HG02840 (cell line): Measurements from ENCODE around the gene KCNQ5.

Experiments used
- ATAC-seq: cut with Tn5 transposase; IDR thresholded peaks from one replicate; pipeline ENCODE4 v1.9.1; 2021; ENCODE audit warnings: mild to moderate bottlenecking, moderate library complexity, moderate number of reproducible peaks; ENCODE audit not compliant: unreplicated experiment, low FRiP score

The KCNQ5 gene

DNA sequence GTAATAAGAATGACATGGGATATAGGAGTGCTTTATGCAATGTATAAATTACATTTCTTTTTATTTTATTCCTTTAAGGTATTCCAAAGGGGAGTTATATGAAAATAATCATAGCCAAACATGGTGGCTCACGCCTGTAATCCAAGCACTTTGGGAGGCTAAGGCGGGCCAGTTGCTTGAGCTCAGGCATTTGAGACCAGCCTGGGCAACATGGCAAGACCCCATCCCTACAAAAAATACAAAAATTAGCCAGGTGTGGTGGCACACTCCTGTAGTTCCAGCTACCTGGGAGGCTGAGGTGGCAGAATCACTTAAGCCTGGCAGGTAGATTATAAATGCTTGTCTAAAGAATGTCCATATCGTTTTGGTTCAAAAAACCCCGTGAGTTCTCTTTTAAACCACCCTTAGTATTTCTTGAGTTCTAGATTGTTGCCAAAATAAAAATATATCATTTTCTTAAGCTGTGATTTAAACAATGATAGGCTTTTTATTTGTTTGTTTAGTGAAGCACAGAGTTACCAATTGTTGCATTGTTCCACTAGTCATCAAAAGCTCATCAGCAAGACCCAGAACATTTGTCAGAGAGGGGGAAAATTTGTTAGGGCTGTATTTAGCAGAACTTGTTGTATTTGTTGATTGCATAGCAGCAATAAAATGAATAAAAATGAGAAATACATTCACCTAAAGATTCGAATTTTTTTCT lies 457.2 kb downstream of the KCNQ5 start:
- no peak for ATAC-seq

DNA sequence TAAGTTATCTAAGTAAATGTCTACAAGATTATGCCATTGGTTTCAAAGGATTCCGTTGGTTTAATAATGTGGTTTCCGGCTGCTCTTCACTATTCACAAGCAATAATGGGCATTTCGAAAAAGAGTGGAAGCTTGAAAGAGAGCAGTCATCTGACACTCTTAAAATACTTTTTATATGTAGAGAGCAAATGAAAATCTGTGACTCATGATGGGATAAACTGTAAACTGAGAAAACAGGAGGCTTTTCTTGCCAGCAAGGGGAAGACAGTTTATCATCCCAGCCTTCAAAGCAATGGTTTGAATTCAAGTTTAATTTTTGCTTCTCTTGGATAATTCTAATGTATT lies 457.7 kb downstream of the KCNQ5 start:
- ATAC-seq, result no peak

DNA sequence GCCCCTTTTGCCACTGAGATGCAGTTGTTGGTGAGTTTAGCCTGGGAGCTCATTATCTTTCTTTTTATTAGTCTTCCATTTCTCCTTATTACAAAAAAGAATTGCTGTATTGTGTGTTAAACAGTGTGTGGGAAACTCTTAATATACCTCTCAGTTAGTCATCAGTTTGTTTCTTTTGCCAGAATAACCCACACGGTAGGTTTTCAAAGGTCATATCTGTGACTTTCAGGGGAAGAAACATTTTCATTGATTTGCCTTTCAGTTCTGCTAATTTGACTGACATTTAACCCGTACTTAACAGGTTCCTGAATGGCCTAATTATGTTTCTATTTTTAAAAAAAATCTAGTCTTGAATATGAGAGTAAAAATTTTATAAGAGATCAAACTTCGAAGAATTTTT lies 458.1 kb downstream of the KCNQ5 start:
- no peak for ATAC-seq

DNA sequence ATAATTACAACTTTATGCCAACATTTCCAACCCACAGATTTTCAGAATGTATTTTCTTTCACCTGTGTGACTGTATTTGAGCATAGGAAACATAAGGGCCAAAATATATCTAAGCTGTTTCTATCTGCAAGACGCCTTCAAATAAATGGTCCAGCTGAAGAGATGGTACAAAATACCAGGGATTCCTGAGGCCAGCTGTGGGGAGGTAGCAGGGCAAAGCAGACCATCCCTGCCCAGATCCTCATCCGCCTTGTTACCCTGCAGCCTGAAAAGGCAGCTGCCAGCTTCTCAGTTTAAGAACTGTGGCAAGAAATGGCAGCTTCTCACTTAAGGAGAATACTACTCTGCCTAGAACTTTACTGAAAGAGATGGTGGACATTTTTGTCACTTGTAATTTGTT lies 460.1 kb downstream of the KCNQ5 start:
- no peak for ATAC-seq

DNA sequence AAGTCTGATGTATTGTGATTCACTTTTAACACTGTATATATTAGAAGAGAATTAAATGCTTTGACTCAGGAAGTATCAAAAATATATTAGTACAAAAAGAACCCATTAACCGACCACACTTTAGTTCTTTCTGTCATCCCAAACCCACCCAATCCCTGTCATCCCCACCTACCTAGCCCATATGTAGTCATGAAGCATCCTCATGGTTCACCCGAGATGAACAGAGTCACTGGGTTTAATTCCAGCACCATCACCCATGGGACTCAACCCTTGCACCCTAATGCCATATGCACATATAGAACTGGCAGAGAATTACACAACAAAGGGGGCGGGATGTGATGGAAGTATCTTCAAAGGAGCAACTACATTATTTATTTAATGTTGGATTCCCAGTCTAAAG lies 462.0 kb downstream of the KCNQ5 start:
- ATAC-seq, result no peak

DNA sequence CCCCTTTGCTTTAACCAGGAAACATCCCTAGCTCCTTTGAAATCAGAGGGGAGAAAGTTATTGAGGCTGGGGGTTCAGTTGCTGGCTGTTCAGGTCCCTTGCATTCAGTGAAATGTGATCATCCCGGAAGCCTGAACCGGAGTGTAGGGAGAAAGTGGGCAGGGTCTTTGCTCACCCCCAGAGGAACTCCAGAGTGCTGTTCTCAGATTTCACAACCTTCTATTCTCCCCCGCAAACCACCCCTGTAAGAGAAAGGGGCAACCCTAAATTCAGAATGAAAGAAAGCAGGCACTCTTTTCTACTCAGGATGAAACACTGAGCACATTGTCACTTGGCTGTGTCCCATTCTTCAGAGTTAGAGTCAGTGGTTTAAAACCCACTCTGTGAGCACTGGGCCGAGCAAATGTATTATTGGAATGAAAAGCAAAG lies 463.6 kb downstream of the KCNQ5 start:
- peak; percentile 58 for ATAC-seq

DNA sequence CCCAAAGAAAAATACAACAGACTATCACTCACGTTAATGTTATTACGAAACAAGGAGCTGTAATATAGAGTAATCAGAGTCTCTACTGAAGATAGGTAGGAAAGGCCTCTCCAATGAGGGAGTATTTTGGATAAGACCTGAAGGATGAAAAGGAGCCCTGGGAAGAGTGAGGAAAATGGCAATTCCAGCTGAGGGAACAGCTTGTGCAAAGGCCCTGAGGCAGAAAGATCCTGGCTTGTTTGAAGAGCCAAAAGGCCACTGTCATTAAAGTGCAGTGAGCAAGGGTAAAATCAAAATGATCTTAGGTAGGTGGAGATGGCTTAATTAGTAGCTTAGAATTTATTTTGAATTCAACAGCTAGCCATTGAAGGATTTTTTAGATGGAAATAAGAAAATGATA lies 464.9 kb downstream of the KCNQ5 start:
- ATAC-seq, result no peak

DNA sequence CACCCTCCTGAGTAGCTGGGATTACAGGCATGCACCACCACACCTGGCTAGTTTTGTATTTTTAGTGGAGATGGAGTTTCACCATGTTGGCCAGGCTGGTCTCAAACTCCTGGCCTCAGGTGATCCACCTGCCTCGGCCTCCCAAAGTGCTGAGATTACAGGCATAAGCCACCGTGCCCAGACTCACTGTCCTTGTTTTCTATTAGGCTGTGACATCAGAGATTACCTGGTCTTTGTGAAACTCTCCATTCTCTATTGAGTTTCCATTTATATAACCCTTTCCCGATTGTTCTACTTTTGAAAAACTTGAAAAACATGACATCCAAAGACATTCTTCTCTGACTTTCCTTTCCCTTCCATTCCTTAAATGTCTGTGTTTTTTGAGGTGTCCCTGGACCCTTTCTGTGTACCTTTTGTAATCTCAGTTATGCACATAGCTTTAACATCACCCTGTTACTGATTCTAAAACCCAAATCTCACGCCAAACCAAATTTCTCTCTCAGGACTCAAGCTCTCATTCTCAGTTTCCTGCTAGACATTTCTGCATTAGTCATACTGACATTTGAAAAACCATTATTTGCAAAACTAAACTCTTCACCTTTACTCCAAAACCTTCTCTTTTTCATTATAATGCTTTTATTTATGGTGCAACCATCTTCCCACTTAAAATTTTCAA lies 466.4 kb downstream of the KCNQ5 start:
- ATAC-seq, result peak; percentile 66

DNA sequence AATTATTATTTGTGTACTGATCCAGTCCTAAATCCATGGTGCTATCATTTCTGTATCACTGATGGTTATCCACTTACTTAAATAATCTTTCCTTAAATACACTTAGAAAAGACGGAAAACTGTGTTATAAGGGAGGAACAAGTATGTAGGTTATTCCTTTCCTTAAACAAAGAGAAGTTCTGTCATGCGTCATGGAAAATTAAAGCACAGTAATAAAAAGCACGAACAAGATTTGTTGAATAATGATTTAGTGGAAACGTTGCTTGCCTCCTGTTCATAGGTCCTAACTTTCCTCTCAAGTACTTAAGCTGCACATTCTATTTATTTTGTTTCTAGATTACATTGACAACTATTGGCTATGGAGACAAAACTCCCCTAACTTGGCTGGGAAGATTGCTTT lies 483.1 kb downstream of the KCNQ5 start:
- no peak for ATAC-seq

DNA sequence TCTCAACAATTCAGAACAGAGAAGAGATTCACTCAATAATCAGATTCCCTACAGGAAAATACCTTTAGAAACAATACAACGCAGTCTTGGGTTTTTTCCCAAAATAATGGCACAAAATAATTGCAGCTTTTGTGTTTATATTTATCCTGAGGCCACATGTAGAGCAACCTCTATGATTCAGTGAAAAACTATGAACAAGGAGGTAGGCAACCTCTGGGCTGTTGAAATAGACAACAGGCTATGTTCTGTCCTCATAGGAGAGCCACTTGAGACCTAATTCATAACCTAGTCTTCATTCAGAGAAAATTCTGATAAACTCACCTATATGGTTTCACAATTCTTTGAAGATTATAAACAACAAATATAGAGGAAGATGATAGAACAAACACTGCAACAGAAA lies 485.2 kb downstream of the KCNQ5 start:
- ATAC-seq, result no peak

DNA sequence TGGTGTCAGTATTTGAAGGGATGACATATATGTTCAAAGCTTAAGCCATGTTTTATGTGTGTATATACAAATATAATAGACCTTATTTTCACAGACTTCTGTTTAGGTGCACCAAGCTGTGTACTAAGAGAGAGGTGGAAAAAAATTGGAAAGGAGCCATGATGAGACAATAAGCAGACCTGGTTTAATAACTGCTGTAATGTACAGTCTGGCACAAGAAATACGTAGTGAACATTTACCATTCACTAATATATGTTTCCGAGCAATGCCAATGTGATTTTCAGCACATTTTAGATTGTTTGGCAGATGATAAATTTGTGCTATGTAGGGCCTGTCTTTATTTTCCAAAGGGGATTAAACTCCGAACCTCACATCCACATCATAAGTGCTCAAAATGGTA lies 487.1 kb downstream of the KCNQ5 start:
- no peak for ATAC-seq

DNA sequence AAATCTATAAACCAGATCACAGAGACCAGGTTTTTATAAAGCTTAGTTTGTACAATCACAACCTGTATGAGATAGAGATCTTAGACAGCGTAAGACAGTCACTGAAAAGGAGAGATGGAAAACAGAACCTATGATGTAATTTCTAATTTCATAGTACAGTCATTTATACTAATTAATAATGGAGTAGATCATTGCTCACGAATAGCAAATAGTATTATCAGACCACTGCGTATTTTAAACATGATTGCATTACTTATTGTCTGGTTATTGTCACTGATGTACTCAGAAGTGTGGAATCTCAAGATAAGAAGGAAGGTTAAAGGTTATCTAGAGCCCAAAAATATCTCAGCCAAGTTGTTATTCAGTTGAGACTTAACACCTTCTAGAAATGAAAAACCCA lies 487.8 kb downstream of the KCNQ5 start:
- ATAC-seq, result no peak

DNA sequence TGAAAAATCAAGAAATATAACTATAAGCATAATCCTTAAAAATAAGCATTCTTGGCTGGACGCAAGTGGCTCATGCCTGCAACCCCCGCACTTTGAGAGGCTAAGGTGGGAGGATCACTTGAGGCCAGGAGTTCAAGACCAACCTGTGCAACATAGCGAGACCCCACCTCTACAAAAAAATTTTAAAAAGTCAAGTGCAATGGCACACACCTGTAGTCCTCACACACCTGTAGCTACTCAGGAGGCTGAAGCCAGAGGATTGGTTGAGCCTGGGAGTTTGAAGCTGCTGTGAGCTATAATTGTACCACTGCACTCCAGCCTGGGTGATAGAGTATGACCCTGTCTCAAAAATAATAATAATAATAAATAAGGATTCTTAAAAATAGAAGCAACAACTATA lies 494.5 kb downstream of the KCNQ5 start:
- no peak for ATAC-seq

DNA sequence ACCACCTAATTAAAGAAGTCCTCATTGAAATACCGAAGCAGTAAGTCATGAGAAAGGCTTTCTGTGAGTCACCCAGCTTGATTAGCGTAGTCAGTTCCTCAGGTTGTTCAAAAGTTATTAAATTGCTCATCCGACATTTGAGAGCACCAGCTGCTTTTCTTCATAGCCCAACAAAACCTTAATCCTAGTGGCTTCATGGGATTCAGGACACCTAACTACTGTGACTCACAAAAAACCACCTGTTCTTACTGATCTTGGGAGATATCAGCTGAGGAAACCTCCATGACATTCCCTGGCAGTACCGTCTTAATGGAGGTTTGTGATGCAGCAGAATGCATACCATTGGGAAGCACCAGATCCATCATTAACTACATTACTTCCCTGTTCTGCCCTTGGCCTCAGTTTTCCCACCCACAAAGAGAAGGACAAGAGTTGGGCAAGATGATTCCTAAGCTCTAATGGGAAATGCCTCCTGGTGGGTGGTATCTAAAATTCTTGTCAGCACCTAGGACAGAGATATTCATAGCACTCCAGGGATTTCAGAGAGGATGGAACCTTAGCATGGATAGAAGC lies 499.6 kb downstream of the KCNQ5 start:
- no peak for ATAC-seq

DNA sequence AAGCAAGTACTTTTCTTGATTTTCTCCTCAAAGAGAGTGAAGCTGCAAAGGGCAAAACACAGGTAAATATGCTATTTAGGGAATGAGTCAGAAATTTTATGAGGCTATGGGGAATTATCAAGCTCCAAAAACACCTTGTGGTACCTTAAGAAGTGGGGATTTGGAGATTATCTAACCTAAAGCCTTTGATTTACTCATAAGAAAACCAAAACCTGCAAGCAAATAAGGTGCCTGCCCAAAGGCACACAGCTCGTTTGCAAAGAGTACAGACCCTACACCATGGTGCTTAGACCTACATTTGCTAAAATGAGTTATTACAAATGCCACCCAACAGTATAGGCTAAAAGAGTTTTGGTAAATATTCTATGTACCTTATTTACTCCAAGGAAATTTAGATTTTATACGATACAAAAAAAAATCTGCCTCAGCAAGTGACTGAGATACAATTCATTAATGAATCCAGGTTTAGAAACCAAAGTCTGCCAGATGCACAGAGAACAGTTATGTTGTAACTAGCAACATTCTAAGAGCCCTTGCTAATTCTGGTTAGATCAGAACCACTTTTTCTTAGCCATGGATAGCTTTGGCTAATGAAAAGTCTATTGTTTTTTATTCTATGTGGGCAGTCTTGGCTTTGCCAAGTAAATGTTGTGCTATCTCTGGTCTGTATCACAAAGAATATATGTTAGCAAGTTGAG lies 501.9 kb downstream of the KCNQ5 start:
- ATAC-seq, result no peak

DNA sequence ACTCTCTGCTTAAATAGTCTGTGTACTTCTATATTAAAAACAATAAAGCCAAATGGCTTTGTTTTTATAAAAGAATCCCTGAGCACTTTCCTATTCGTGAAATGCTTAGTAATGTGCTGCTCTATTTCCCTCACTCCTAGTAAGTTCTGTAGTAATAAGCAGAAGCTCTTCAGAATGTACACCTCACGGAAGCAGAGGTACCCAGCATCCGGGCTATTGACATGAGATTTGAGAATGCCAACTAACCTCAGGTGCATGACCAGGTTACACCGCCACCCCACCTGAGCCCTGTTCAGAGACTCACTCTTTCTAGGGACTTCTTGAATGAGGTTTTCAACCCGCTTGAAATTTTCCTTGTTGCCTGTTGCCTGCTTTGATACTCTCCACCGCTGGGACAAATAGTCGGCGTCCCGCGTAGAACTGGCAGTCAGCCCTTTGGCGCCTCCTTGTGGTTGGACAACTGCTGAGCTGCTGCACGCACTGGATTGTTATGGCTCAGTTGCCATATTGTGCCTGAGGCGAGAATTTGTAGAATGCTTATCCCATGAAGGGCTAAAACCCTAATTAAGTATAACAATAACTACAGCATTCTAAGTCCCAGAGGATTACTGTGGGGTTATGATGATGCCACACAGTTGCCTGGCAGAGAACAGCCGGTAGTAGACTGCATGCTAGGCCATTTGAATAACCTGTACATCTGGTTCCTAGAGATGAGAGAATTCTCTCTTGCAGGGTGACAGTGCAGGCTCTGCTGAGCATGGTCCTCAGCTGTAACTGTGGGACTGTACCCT lies 508.0 kb downstream of the KCNQ5 start:
- ATAC-seq, result peak; percentile 92

DNA sequence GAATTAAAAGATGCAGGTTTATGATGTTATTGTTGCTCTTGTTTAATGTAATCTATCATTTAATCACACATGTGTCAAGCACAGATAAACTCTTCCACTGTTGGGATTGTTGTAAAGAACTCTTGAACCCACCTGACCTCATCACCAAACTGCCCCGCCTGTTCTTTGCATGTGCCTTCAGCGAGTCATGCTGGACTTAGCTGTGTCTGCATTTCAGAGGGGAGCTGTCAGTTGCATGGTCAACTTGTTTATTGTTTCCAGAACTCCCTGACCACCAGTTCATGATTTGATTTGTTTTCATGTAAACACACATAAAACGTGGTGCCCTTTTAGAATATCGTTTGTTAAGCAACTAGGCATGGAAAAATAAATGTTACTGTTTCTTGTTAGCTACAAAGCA lies 509.8 kb downstream of the KCNQ5 start:
- no peak for ATAC-seq

DNA sequence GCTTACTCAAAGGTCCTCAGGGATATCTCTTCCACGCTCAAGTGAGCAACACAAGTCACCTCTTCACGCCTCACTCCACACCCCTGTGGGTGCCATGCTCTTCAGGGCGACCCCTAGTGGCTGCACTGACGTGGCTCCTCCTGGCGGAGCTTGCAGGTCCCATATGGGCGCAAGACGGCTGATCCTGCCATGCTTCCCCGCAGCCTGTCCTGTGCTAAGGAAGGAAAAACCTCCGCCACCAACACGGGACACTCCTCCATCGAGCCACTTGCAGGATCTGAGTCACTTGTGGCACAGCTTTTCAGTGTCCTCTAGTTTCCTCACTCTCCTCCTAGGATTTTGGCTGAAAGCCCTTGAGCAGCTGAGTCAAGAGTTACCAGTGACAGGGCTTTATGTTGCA lies 512.7 kb downstream of the KCNQ5 start:
- ATAC-seq, result no peak

DNA sequence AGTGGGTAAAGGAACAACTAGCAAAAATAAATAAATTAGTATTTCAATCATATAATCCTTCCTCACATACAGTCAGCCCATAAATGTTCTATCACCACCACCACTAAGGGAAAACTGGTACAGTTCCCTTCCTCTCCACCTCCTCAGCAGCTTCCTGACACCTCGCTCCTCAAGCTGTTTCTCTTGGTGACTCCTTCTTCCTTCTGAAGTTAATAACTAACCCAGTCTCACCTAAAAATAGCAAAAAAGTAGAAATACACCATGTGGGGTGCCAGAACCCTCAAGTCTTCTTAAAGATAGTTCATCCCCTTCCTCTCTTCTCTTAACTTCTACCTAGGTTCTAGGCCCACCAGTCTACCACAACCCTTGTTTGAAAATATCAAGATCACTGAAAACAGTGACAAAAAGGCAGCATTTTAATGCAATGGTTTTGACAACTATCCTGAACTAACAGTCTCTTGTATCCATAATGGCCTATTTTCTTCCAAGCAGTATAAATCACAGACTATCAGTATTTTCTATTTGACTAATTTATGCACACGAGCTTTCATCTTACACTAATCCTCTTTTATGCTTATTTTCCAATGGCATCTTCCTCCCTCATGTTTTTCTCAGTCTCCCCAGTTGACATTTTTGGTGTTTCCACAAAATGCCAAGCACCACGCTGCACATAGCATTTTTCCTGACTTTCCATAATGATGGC lies 518.0 kb downstream of the KCNQ5 start:
- ATAC-seq, result no peak

DNA sequence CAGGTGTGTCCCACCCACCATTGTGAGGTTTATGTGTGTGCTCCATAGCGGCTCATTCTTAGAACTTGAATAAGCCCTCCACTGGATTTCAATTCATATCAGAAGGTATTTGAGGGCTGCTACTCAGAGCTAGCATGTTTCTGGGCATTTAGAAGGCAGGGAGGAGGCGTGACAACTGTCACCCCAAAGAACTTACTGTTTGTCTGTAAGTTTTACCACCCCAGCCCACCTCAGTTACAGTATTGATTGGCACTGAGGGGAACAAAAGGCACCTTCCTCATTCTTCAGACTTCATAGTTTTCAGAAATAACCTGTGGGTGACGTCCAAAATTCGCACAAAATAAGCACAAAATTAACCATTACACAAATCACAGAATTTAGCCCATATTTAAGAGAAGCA lies 521.7 kb downstream of the KCNQ5 start:
- no peak for ATAC-seq
